PC-3 (cell line): Measurements from ENCODE around the gene TMEM256. TPM values are rescaled to one million over a fixed set of nuclear protein-coding genes. Genes with fewer than 3 reads are reported as not detected.

ENCODE experiments used
- ATAC-seq: fragments of 200-7000 bp; cut with Tn5 transposase; 2 replicates; pipeline ENCODE4 v1.9.1; 2020; ENCODE audit warnings: mild to moderate bottlenecking, moderate library complexity
- BruUV-seq: library from RNA; stranded (reverse); fragments of 400-500 nt; replicated peaks from 2 replicates; lab custom pipeline; 2021; lab: Mats Ljungman, UMichigan
- CTCF ChIA-PET: fragments of 300-600 bp; sonication (Branson Sonifier 250); formaldehyde crosslinking; loops from one replicate; lab custom pipeline; 2022; ENCODE audit warnings: antibody characterized with exemption; lab: Charles Lee
- POLR2A ChIA-PET: fragments of 300-600 bp; sonication (Branson Sonifier 250); formaldehyde crosslinking; loops from one replicate; lab custom pipeline; 2022; ENCODE audit warnings: antibody characterized with exemption; ENCODE audit not compliant: unreplicated experiment; lab: Charles Lee
- DNase-seq: peaks from one replicate; pipeline ENCODE4 v3.0.0-alpha.2; 2015
- H2AFZ ChIP-seq: fragments of 300-600 bp; sonication (generic); 2 replicates; pipeline ENCODE4 v1.6.0; 2016; ENCODE audit warnings: antibody characterized with exemption, low read length
- H3F3A ChIP-seq: fragments of 300-600 bp; sonication (generic); one replicate; pipeline ENCODE4 v1.6.0; 2017; ENCODE audit warnings: antibody characterized with exemption, low read length, control low read depth, mild to moderate bottlenecking; ENCODE audit not compliant: unreplicated experiment
- H3K27ac ChIP-seq: fragments of 300-600 bp; sonication (generic); 2 replicates; pipeline ENCODE4 v1.5.1; 2016; ENCODE audit warnings: mild to moderate bottlenecking, low read length
- H3K27me3 ChIP-seq: fragments of 300-600 bp; sonication (generic); 2 replicates; pipeline ENCODE4 v1.6.1; 2016; ENCODE audit warnings: low read length, mixed read lengths
- H3K36me3 ChIP-seq: fragments of 300-600 bp; sonication (generic); 2 replicates; pipeline ENCODE4 v1.6.1; 2016; ENCODE audit warnings: low read depth, mixed run types, low read length, mixed read lengths
- H3K4me1 ChIP-seq: fragments of 300-600 bp; sonication (generic); 2 replicates; pipeline ENCODE4 v1.5.1; 2016; ENCODE audit warnings: low read length; ENCODE audit not compliant: insufficient read depth
- H3K4me2 ChIP-seq: fragments of 300-600 bp; sonication (generic); 2 replicates; pipeline ENCODE4 v1.6.0; 2016; ENCODE audit warnings: low read length
- H3K4me3 ChIP-seq: fragments of 300-600 bp; sonication (generic); 2 replicates; pipeline ENCODE4 v1.5.1; 2016; ENCODE audit warnings: mild to moderate bottlenecking, low read length, mixed read lengths
- H3K79me2 ChIP-seq: fragments of 300-600 bp; sonication (generic); 2 replicates; pipeline ENCODE4 v1.6.1; 2017; ENCODE audit warnings: low read length, mixed read lengths
- H3K9ac ChIP-seq: fragments of 300-600 bp; sonication (generic); 2 replicates; pipeline ENCODE4 v1.6.0; 2016; ENCODE audit warnings: mild to moderate bottlenecking, low read length
- H3K9me2 ChIP-seq: fragments of 300-600 bp; sonication (generic); replicated peaks from 2 replicates; pipeline ENCODE4 v1.6.1; 2016; ENCODE audit warnings: mixed run types, low read length, mixed read lengths
- H3K9me3 ChIP-seq: fragments of 300-600 bp; sonication (generic); 2 replicates; pipeline ENCODE4 v1.6.1; 2016; ENCODE audit warnings: low read length, mixed read lengths
- H4K20me1 ChIP-seq: fragments of 300-600 bp; sonication (generic); 2 replicates; pipeline ENCODE4 v1.6.1; 2016; ENCODE audit warnings: low read length, mixed read lengths
- EZH2 ChIP-seq: fragments of 300-600 bp; sonication (generic); IDR thresholded peaks from one replicate; pipeline ENCODE4 v1.6.1; 2017; ENCODE audit warnings: antibody characterized with exemption, mild to moderate bottlenecking, low read length; ENCODE audit not compliant: unreplicated experiment
- EZH2phosphoT487 ChIP-seq: fragments of 300-600 bp; sonication (generic); IDR thresholded peaks from 2 replicates; pipeline ENCODE4 v1.6.1; 2018; ENCODE audit warnings: mild to moderate bottlenecking, antibody characterized with exemption, low read length, borderline replicate concordance
- intact Hi-C: fragments of 100-400 bp; cut with micrococcal nuclease; formaldehyde crosslinking; loops from 2 replicates; pipeline ENCODE4 v1.9.0; 2023
- total RNA-seq: library from RNA; depleted of rRNA; stranded (reverse); fragments of >200 nt; gene quantifications from 2 replicates; pipeline ENCODE4 v1.2.3, GENCODE V29; 2014
- TF ChIP-seq, protein P1 (sequence below): fragments of 300-600 bp; sonication (generic); conservative IDR thresholded peaks from 2 replicates; pipeline ENCODE4 v1.5.1; 2017; ENCODE audit warnings: antibody characterized with exemption, low read depth, mild to moderate bottlenecking, low read length

TMEM256 gene
- total RNA-seq, 1 experiment from 2014 or later = 82.4 TPM

DNA sequence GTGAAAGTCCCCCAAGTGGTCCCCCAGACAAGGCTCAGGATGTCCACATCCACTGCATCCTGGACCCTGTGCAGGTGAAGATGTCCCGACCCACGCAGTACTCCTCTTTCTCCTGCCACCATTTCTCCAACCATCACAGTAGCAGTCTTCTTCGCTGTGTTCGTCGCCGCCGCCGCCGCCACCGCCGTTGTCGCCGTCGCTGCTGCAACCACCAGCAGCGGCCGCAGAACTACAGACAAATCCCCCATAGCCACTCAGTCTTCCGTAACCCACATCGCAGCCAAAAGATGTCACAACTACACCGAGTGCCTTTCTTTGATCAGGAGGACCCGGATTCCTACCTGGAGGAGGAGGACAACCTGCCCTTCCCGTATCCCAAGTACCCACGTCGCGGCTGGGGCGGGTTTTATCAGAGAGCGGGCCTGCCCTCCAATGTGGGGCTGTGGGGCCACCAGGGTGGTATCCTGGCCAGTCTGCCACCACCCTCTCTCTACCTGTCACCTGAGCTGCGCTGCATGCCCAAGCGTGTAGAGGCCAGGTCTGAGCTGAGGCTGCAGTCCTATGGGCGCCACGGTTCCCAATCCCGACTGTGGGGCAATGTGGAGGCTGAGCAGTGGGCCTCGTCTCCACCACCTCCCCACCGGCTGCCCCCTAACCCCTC lies 22.4 kb upstream of the TMEM256 start:
- no peak overlapping the region for H2AFZ ChIP-seq
- H4K20me1 ChIP-seq = no peaks in the 10 kb centered on the region
- H3K9me2 ChIP-seq = no peaks in the 10 kb centered on the region
- no peaks in the 10 kb centered on the region for H3K27me3 ChIP-seq
- DNase-seq (no peak), ATAC-seq (no peak)
- ChIA-PET CTCF (no interaction called here), POLR2A (no interaction called here)
- no peak overlapping the region for H3K9ac ChIP-seq
- no peaks in the 10 kb centered on the region for H3K4me1 ChIP-seq
- H3K9me3 ChIP-seq = no peaks in the 10 kb centered on the region
- no peaks in the 10 kb centered on the region for H3K36me3 ChIP-seq
- H3K4me3 ChIP-seq = no peak overlapping the region
- no peaks in the 10 kb centered on the region for H3F3A ChIP-seq
- intact Hi-C loops = no loop called here
- BruUV-seq = no TSS peak
- no peak for TF ChIP-seq EZH2
- TF ChIP-seq, protein P1, sequence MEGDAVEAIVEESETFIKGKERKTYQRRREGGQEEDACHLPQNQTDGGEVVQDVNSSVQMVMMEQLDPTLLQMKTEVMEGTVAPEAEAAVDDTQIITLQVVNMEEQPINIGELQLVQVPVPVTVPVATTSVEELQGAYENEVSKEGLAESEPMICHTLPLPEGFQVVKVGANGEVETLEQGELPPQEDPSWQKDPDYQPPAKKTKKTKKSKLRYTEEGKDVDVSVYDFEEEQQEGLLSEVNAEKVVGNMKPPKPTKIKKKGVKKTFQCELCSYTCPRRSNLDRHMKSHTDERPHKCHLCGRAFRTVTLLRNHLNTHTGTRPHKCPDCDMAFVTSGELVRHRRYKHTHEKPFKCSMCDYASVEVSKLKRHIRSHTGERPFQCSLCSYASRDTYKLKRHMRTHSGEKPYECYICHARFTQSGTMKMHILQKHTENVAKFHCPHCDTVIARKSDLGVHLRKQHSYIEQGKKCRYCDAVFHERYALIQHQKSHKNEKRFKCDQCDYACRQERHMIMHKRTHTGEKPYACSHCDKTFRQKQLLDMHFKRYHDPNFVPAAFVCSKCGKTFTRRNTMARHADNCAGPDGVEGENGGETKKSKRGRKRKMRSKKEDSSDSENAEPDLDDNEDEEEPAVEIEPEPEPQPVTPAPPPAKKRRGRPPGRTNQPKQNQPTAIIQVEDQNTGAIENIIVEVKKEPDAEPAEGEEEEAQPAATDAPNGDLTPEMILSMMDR = no peak
- no peak for TF ChIP-seq EZH2phosphoT487
- no peaks in the 10 kb centered on the region for H3K79me2 ChIP-seq
- no peak overlapping the region for H3K27ac ChIP-seq
- no peak overlapping the region for H3K4me2 ChIP-seq

DNA sequence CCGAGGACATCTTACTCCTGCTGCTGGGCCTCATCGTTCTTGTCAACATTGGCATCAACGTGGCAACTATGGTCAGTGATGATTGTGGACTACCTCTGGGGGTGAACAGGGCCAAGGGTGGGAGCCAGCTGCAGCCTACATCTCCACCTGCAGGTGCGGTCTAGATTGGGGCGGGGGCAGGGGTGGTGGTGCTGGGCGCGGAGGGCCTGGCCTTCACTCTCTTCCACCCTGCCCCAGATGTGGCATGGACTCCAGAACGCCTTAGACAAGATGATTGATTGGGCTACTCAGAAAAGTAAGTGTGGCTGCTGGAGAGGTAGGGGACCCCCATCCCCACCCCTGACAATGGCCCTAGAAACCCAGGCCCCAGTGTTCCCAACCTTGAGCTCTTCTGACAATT lies 21.9 kb upstream of the TMEM256 start:
- no TSS peak for BruUV-seq

DNA sequence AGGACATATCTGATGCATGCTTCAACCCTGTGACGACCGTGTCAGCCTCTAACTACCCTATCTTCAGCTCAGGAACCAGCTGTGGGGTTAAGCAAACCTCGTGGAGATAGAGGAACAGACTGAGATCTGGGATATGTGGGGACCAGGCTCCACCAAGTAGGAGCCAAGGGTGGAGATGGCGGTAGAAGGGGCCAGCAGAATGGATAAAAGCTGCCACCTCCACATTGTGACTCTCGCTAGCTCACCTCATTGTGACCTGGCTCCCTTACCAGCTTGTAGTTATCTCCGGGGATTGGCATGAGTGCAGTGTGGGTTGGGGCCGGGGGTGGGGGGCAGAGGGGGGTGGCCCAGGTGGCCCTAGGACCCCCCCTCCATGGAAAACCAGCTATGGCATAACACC lies 21.4 kb upstream of the TMEM256 start, which contains the start of gene SPEM2:
Gene SPEM2, plus strand, starts transcription at position 301 of the 400 bp plus-strand sequence. Its CDS starts 73 bp downstream, at position 374.
- H3F3A ChIP-seq = no peaks in the 10 kb centered on the region
- H3K27ac ChIP-seq = no peak within 1 kb of the TSS
- H3K4me2 ChIP-seq = no peak within 1 kb of the TSS
- no peaks in the 10 kb centered on the region for H3K9me3 ChIP-seq
- ATAC-seq (no peak), DNase-seq (no peak)
- no TSS peak for BruUV-seq
- H2AFZ ChIP-seq = no peak within 1 kb of the TSS
- intact Hi-C loops = no loop called here
- H3K4me3 ChIP-seq = no peak within 1 kb of the TSS
- ChIA-PET CTCF (no interaction called here), POLR2A (no interaction called here)
- no peak within 1 kb of the TSS for H3K9ac ChIP-seq
- H3K4me1 ChIP-seq = no peaks in the 10 kb centered on the region
- TF ChIP-seq, protein P1 = no peak
- no peaks in the 10 kb centered on the region for H3K79me2 ChIP-seq
- no peaks in the 10 kb centered on the region for H3K36me3 ChIP-seq
- no peaks in the 10 kb centered on the region for H3K27me3 ChIP-seq
- no peaks in the 10 kb centered on the region for H4K20me1 ChIP-seq
- no peaks in the 10 kb centered on the region for H3K9me2 ChIP-seq

More for the DNA sequence above, 21.9 kb upstream of the TMEM256 start:
- DNase-seq (no peak), ATAC-seq (no peak)
- H3K9me2 ChIP-seq = no peaks in the 10 kb centered on the region
- intact Hi-C loops = no loop called here
- no peak overlapping the region for H3K4me2 ChIP-seq
- no peaks in the 10 kb centered on the region for H3K79me2 ChIP-seq
- H4K20me1 ChIP-seq = no peaks in the 10 kb centered on the region
- TF ChIP-seq EZH2phosphoT487 (no peak), EZH2 (no peak)
- TF ChIP-seq, protein P1 = no peak
- H3K9ac ChIP-seq = no peak overlapping the region
- H3K4me1 ChIP-seq = no peaks in the 10 kb centered on the region
- H3K9me3 ChIP-seq = no peaks in the 10 kb centered on the region
- no peak overlapping the region for H2AFZ ChIP-seq
- no peaks in the 10 kb centered on the region for H3F3A ChIP-seq
- no peaks in the 10 kb centered on the region for H3K36me3 ChIP-seq
- no peak overlapping the region for H3K27ac ChIP-seq
- H3K4me3 ChIP-seq = no peak overlapping the region
- CTCF ChIA-PET = no interaction called here
- H3K27me3 ChIP-seq = no peaks in the 10 kb centered on the region
- POLR2A ChIA-PET = no interaction called here
